Muscle of leg (tissue), 16 donors: ENCODE data around the gene SPIRE1. TPM values are rescaled to one million over a fixed set of nuclear protein-coding genes. Genes with fewer than 3 reads are reported as not detected.

Experiments used
- DNase-seq: peaks from one replicate; pipeline ENCODE4 v3.0.0; 2013
- H3K27ac ChIP-seq: one replicate; pipeline ENCODE4 v1.5.1; 2013; ENCODE audit warnings: mild to moderate bottlenecking, low read length, control low read depth
- H3K27me3 ChIP-seq: one replicate; pipeline ENCODE4 v1.6.1; 2013; ENCODE audit warnings: low read length; ENCODE audit not compliant: control insufficient read depth, insufficient read depth
- H3K36me3 ChIP-seq: one replicate; pipeline ENCODE4 v1.6.1; 2013; ENCODE audit warnings: low read length; ENCODE audit not compliant: control insufficient read depth, insufficient read depth
- H3K4me1 ChIP-seq: one replicate; pipeline ENCODE4 v1.6.1; 2013; ENCODE audit warnings: low read length; ENCODE audit not compliant: control insufficient read depth, insufficient read depth
- H3K4me3 ChIP-seq: one replicate; pipeline ENCODE4 v1.5.1; 2013; ENCODE audit warnings: low read length, control low read depth
- H3K9me3 ChIP-seq: replicated peaks from 2 replicates; pipeline ENCODE4 v1.6.1; 2013; ENCODE audit warnings: low read depth, low read length; ENCODE audit not compliant: control insufficient read depth
- WGBS: methylation state at CpG from one replicate; pipeline ENCODE4 v1.1.5; 2013; ENCODE audit warnings: missing lambda C conversion rate; ENCODE audit not compliant: insufficient coverage; 5-methylcytosine and 5-hydroxymethylcytosine counted together
- long read RNA-seq, 11 donors: transcript quantifications; one replicate each; lab custom pipeline, GENCODE V29; 2026
- polyA plus RNA-seq, 8 donors: library from polyadenylated mRNA; unstranded; fragments of 120-200 nt; gene quantifications; one replicate each; pipeline versions ENCODE4 v1.2.1 to v1.2.3, GENCODE V29; 2013; ENCODE audit warnings: inconsistent platforms in 1 of 8, low replicate concordance in 1 of 8; ENCODE audit not compliant: insufficient read length in 8 of 8, insufficient read depth in 1 of 8
- total RNA-seq: library from RNA; stranded (reverse); fragments of 120-200 nt; gene quantifications from one replicate; pipeline ENCODE4 v1.2.4, GENCODE V29; 2013

SPIRE1 gene
- total RNA-seq (13.3 TPM), polyA plus RNA-seq (10 to 100 TPM; 10.3 to 13.9 (median 11.7) TPM)
- long read RNA-seq, donor 1, full-length matches to known transcripts: 1 of 1 reads
- long read RNA-seq, donor 1, partial matches to known transcripts: 0 of 1 reads
- long read RNA-seq, donor 1, other reads (novel, unspliced or antisense): 0 of 1 reads
- long read RNA-seq, donor 2: 0 reads
- long read RNA-seq, donor 3, full-length matches to known transcripts: 3 of 3 reads
- long read RNA-seq, donor 3, partial matches to known transcripts: 0 of 3 reads
- long read RNA-seq, donor 3, other reads (novel, unspliced or antisense): 0 of 3 reads
- long read RNA-seq, donor 4: 0 reads
- long read RNA-seq, donor 5, full-length matches to known transcripts: 2 of 181 reads
- long read RNA-seq, donor 5, partial matches to known transcripts: 63 of 181 reads
- long read RNA-seq, donor 5, other reads (novel, unspliced or antisense): 116 of 181 reads
- long read RNA-seq, donor 6, partial matches to known transcripts: 0 of 1 reads
- long read RNA-seq, donor 6, other reads (novel, unspliced or antisense): 0 of 1 reads
- long read RNA-seq, donor 7, full-length matches to known transcripts: 2 of 2 reads
- long read RNA-seq, donor 7, partial matches to known transcripts: 0 of 2 reads
- long read RNA-seq, donor 7, other reads (novel, unspliced or antisense): 0 of 2 reads
- long read RNA-seq, donor 8, full-length matches to known transcripts: 1 of 1 reads
- long read RNA-seq, donor 8, partial matches to known transcripts: 0 of 1 reads
- long read RNA-seq, donor 8, other reads (novel, unspliced or antisense): 0 of 1 reads
- long read RNA-seq, donor 9: 0 reads
- long read RNA-seq, donor 10, full-length matches to known transcripts: 1 of 1 reads
- long read RNA-seq, donor 10, partial matches to known transcripts: 0 of 1 reads
- long read RNA-seq, donor 10, other reads (novel, unspliced or antisense): 0 of 1 reads
- long read RNA-seq, donor 11: 0 reads

DNA sequence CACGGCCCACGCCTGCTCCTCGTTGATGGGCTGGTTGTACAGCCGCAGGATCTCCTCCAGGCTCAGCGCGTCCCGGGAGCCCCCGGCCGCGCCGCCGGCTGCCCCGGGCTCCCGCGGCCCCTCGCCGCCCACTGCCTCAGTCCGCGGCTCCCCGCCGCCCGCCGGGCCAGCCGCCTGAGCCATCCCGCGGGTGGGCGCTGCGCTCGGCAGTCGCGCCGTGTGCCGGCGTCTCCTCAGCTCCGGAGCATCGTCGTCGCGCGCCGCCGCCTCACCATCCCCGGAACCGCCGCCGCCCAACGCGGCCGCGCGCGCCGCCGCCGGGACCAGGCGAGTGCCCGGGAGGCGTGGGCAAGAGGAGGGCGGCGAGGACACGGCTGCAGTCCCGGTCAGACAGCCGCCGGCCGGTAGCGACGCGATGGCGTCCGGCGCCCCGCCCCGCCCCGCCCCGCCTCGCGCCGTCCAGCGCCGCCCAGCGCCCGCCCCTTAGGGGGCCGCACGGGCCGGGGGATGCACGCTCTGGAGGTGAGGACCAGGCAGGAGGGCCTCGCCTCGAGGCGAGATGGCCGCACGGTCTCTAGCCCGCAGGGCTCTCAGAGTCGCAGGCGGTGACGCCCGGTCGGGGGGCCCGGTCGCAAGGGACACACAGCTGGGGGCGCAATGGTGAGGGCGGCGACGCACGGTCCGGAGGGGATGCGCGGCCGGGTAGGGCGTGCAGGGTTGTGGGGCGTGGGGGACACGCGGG is at the start of gene SPIRE1:
Gene SPIRE1, minus strand, starts transcription at position 424 of the 742 bp plus-strand sequence. Its CDS starts 241 bp downstream, at position 183.
- Histone ChIP-seq H3K9me3 (no peaks in the 10 kb centered on the region), H3K27me3 (no peaks in the 10 kb centered on the region), H3K36me3 (no peaks in the 10 kb centered on the region), H3K27ac (peak within 1 kb of the TSS; percentile 90), H3K4me3 (peak within 1 kb of the TSS; percentile 68), H3K4me1 (peaks cover 2% of the 10 kb centered on the region)
- WGBS: under 1% methylated on average over 112 of the region's 112 CpGs
- DNase-seq: peak; percentile 84

DNA sequence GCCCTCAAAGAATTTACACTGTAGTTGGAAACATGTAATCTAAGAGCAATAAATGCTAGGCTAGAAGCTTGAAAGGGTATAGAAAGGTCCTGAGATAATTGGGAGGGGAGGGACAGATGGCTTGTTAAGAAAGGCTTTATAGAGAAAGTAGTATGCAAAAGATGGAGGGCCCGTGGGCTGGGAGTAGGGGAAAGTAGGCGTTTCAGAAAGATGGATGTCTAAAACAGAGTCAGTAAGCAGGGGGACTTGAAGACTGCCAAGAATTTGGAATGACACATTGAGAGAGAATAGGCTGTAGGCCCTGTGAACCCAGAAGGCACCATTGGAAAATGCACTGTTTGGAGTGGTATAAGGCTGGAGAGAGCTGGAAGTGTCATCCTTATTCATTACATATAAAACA is 45.8 kb upstream of the SPIRE1 start:
- DNase-seq: peak; percentile 29
- Histone ChIP-seq H3K27ac (no peak overlapping the region), H3K4me1 (peaks cover 12% of the 10 kb centered on the region), H3K27me3 (no peaks in the 10 kb centered on the region), H3K4me3 (peak overlapping the region; percentile 95), H3K36me3 (peaks cover 14% of the 10 kb centered on the region), H3K9me3 (no peaks in the 10 kb centered on the region)
- 0% methylated on average over 2 of the region's 2 CpGs for WGBS

DNA sequence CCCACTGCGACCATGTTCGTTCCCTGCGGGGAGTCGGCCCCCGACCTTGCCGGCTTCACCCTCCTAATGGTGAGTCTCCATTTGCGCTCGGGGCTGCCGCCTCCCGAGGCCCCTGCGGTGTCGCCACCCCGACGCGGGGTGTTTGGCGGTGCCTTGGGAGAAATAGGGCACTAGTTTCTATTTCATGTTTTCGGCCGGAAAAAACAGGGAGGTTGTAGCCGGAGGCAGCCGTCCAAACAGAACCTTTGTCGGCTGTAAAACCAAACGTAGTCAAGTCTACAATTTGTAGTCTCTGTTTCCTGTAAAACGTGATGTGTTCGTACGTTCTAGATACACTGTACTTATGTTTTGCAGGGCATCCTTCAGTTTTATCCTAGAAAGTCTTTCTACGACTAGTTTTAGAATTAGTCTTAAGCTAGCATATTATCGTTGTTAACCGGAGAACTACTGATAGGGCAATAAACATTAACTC is 45.2 kb upstream of the SPIRE1 start:
- 0% methylated on average over 18 of the region's 28 CpGs for whole genome bisulfite sequencing
- no peak for DNase-seq
- H3K27me3 ChIP-seq: no peaks in the 10 kb centered on the region
- peaks cover 12% of the 10 kb centered on the region for H3K4me1 ChIP-seq
- H3K27ac ChIP-seq: peak overlapping the region; percentile 96
- no peaks in the 10 kb centered on the region for H3K9me3 ChIP-seq
- peaks cover 16% of the 10 kb centered on the region for H3K36me3 ChIP-seq
- H3K4me3 ChIP-seq: peak overlapping the region; percentile 95

DNA sequence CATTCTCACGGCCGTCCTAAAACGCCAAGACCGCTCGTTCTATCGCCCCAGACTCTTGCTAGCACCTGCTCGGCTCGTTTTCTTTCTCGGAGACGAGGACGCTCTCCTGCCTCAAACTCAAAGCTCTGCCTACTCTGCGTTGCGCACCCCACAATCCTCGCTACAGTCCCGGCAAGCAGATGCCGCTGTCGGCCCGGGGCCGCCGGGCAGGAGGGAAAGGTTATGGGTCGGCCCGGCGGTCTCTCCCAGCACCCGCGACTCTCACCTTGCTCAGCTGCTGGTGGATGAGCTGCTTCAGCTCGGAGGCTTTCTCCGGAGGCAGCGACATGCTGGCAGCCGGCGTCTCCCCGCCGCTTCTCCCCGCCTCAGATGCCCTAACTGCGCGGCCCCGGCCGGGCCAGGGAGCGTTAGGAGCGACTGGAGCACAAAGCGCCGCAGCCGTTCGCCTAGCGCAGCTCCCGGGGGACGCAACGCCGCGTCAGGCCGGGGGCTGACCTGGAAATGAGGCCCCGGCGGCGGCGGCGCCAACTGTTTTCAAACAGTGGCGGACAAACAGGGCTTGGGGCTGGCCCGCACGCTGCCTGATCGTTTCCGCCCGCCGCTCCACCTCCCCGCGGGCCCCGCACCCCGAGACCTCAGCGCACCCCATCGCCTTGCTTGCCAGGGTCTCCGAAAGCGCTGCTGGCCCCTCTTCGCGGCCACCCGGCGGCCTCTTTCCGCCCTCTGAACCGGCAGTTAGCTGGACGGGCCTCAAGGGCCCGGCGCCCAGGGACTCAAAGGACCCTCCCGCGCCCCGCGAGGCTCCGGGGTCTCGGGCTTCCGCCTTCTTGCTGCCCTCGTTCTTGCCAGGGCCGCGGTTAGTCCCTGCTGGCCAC is 44.6 kb upstream of the SPIRE1 start, which contains the start of the genes CEP76 and PSMG2:
Gene CEP76, minus strand, starts transcription at position 503 of the 875 bp plus-strand sequence. Its CDS starts 175 bp downstream, at position 328.
Gene PSMG2, plus strand, starts transcription at position 822 of the 875 bp plus-strand sequence. CDS start 66 bp downstream, outside the sequence.
- peak within 1 kb of the TSS; percentile 95 for H3K4me3 ChIP-seq
- H3K27me3 ChIP-seq: no peaks in the 10 kb centered on the region
- H3K36me3 ChIP-seq: peaks cover 11% of the 10 kb centered on the region
- DNase-seq: peak; percentile 97
- peaks cover 12% of the 10 kb centered on the region for H3K4me1 ChIP-seq
- H3K27ac ChIP-seq: peak within 1 kb of the TSS; percentile 96
- under 1% methylated on average over 89 of the region's 89 CpGs for WGBS
- no peaks in the 10 kb centered on the region for H3K9me3 ChIP-seq

DNA sequence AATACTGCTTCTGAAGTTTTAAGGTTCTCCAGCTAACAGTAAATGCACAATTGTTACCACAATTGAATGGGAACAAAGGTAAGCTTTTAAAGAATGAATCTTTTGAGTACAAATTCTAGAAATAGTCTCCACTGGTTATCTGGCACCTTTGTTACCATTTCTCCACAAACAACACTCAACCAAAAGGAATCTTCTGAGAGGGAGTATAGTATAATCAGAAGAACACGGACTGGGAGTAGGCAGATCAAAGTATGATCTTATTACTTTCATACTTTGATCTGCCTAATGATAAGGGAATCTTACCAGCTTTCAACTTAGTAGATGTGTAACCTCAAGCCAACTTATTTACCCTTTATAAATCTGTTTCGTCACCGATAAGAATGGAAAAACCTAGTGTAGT is 43.3 kb upstream of the SPIRE1 start:
- Histone ChIP-seq H3K27ac (no peak overlapping the region), H3K36me3 (peaks cover 5% of the 10 kb centered on the region), H3K9me3 (no peaks in the 10 kb centered on the region), H3K27me3 (no peaks in the 10 kb centered on the region), H3K4me1 (peaks cover 12% of the 10 kb centered on the region), H3K4me3 (no peak overlapping the region)
- DNase-seq: no peak
- no CpG with 5 or more reads among the region's 3 CpGs for WGBS

DNA sequence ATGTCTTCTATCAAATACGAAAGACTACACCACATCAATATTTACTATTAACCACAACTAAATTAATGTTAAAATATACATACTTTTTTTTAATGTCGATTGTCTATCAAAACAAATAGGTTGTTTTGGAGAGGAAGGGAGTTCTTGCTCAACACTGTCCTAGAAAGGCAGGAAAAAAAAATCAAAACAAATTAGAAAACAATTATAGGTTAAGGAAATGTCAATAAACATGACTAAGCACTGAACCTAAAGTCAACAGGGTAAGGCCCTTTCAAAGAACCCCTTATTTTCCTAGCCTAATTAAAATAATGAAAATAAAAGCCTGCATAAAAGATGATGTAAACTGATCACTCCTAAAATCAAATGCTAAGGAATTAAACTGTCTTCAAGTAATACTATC is 41.8 kb upstream of the SPIRE1 start:
- no peak for DNase-seq
- no peaks in the 10 kb centered on the region for H3K27me3 ChIP-seq
- peaks cover 2% of the 10 kb centered on the region for H3K36me3 ChIP-seq
- H3K27ac ChIP-seq: no peak overlapping the region
- peaks cover 12% of the 10 kb centered on the region for H3K4me1 ChIP-seq
- H3K4me3 ChIP-seq: no peak overlapping the region
- H3K9me3 ChIP-seq: no peaks in the 10 kb centered on the region
- no CpG with 5 or more reads among the region's 2 CpGs for WGBS

DNA sequence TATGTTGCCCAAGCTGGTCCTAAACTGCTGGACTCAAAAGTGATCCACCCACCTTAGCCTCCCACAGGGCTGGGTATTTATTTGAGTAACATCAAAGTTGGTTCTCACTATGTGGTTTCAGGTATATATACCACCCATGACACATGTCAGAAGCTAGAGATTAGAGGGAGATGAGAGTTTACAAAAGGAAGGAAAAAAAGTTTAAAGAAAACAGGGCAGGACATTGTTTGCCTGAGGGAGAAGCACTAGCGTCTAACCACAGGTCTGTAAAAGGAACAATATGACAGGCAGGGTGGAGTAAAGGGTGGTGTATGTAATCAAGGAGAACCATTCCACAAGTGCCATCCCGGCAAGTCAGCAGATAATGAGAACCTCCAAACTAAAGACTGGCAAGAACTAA is 36.1 kb upstream of the SPIRE1 start:
- no peak for DNase-seq
- H3K9me3 ChIP-seq: no peaks in the 10 kb centered on the region
- H3K36me3 ChIP-seq: peaks cover 7% of the 10 kb centered on the region
- no peak overlapping the region for H3K27ac ChIP-seq
- H3K27me3 ChIP-seq: no peaks in the 10 kb centered on the region
- H3K4me3 ChIP-seq: no peak overlapping the region
- no peaks in the 10 kb centered on the region for H3K4me1 ChIP-seq
- no CpG with 5 or more reads among the region's 2 CpGs for WGBS

DNA sequence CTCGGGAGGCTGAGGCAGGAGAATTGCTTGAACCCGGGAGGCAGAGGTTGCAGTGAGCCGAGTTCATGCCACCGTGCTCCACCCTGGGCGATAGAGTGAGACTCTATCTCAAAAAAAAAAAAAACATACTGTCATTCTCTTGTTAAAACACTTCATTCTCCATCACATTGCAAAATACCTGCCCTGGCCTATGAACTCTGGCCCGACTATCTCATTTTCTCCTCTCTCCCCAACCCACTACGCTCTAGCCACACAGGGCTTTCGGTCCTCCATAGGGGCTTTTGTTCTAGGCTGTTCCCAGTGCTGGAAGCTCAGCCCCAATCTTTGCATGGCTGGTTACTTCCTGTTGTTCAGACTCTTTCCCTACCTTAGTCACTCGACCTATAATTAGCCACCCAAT is 34.3 kb upstream of the SPIRE1 start:
- no peak overlapping the region for H3K27ac ChIP-seq
- DNase-seq: no peak
- no peaks in the 10 kb centered on the region for H3K9me3 ChIP-seq
- H3K4me3 ChIP-seq: no peak overlapping the region
- peaks cover 5% of the 10 kb centered on the region for H3K36me3 ChIP-seq
- no peaks in the 10 kb centered on the region for H3K4me1 ChIP-seq
- H3K27me3 ChIP-seq: no peaks in the 10 kb centered on the region
- 100% methylated on average over 5 of the region's 9 CpGs for WGBS
